SKM-1 (cell line): ENCODE data around the gene RASL10B.

Experiments used
- DNase-seq: peaks from one replicate; lab custom pipeline; 2025; ENCODE audit not compliant: unreplicated experiment; lab: John Stamatoyannopoulos, UW

The RASL10B gene

DNA sequence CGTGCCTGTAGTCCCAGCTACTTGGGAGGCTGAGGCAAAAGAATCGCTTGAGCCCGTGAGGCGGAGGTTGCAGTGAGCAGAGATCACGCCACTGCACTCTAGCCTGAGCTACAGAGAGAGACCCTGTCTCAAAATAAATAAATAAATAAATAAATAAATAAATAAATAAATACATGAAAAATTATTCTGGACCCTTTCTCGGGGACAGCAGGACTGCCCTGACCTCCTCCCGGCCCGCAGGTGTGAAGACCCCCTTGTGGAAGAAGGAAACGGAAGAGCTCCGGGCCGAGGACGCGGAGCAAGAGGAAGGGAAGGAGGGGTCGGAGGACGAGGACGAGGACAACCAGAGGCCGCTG is 32.3 kb downstream of the RASL10B start:
- no peak for DNase-seq

DNA sequence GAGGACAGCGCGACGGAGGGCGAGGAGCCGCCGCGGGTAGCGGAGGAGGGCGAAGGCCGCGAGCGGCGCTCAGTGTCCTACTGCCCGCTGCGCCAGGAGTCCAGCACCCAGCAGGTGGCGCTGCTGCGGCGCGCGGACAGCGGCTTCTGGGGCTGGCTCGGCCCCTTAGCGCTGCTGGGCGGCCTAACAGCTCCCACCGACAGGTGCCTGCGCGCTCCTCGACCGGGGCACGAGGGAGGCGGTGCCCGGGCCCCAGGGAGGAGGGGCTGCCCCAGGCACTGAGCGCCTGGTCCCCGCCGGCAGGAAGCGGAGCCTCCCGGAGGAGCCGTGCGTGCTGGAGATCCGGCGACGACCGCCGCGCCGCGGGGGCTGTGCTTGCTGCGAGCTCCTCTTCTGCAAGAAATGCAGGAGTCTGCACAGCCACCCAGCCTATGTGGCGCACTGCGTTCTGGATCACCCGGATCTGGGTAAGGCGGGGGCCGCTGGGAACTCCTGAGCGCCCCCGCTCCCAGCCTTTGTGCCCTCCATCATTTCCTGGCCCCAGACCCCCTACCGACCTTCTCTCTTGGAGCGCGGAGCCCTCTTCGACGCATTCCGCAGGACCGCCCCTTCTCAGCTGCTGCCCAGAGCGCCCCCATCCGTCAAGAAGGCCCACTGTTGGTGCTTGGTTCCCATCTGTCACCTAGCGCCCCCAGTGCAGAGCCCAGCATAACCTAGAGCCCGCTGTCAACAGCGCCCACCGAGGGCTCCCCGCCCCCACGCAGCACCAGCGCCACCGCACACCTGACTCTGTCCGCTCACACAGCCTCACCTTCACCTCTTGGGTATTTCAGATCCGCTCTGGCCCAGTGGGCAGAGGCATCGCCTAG is 32.9 kb downstream of the RASL10B start:
- DNase-seq, result peak; percentile 41

DNA sequence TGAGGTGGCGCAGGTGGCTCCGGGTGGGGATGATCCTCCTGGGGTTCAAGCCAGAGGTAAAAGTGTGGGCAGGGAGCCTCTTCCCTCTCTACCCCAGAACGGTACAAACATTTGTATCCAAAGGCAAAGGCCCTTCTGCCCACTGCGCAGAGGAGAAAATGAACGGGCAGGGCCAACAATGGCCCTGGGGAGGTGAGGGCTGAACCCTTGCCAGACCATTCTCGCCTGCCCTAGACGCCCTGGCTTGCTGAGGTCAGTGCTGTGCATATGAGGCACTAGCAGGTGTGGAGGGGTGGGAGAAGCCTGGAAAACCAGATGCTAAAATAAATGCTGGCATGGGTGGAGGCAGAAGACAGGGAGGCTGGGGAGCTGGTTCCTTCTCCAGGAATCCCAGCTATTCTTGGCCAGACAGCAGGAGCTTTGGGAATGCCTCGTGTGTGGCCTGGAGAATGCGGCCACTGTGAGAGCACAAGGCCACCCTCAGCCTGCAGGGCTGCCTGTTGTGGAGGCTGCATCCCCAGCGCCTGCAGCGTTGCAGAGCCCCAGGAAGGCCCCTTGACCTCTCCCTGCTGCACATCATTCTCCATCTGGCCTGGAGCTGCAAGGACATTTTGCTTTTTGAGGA is 33.8 kb downstream of the RASL10B start:
- no peak for DNase-seq

DNA sequence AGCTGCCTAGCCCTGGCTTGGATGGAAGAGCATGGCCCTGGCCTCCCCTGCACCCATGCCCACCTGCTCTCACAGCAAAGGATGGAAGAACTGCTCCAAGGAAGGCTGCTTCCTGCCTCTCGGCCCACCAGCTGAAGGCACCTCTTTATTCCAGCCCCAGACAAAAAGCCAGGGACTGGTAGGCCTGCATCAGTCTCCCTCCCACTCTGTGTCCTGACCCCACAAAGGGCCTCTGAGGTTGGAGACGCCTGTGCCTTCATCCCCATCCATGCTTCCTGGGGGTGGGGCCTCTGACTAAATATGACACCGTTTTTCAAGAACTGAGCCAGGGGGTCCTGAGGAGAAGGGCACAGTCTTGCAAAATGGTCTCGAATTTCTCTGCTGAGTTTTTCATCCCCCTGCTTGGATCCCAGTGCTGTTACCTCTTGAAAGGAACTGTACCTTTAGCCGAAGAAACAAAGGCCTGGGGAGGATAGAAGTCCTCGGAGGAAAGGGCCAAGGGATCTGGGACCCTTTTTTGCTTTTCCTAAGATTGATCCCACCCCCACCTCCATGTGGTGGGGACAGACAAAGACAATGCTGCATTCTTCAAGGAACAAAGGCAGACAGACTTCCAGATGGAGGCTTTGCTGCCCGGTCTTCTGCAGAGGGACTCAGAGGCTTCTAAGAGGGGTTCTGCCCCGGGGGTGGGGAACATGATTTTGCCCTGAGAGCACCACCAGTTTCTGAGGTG is 34.5 kb downstream of the RASL10B start:
- DNase-seq, result no peak

DNA sequence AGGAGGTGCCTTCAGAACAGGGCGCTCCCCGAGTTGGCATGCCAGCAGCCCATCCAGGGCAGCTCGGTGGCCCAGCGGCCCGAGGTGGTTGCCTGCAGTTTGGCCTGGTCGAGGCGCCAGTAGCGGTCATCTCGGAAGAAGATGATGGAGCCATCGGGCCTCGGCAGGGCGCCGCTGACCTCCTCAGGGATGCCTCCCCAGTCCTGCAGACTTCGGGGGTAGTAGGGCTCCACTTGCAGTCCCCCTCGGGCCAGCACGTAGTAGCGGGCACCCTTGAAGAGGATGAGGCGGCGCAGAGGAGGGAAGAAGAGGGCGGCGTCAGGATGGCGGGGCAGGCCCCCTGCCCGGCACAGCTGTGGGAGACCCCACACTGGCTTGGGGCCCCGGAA is 35.0 kb downstream of the RASL10B start:
- DNase-seq, result no peak

DNA sequence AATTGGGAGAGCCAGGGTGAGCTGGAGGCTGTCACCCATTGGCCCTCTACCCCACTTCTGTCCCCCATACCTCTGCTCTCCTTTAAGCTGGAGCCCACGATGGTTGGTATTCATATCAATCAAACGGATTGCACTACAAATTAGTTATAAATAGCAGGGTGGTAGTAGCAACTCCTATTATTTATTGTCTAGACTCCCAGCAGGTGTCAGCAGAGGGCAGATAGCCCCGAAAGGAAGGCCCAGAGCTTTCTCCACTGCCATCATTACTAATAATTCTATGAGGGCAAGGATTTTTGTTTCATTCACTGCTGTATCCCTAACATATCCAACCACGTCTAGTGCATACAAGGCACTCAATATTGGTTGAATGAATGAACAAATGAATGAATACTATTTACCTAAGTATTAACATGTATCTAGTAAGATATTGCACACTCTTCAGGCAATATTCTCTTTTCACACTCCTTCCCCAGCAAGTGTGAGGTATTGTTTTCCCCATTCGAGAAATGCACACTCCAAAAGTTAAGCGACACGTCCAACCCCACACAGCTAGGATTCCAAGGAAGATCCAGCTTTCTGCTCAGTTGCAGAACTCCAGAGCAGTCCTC is 35.6 kb downstream of the RASL10B start:
- no peak for DNase-seq

DNA sequence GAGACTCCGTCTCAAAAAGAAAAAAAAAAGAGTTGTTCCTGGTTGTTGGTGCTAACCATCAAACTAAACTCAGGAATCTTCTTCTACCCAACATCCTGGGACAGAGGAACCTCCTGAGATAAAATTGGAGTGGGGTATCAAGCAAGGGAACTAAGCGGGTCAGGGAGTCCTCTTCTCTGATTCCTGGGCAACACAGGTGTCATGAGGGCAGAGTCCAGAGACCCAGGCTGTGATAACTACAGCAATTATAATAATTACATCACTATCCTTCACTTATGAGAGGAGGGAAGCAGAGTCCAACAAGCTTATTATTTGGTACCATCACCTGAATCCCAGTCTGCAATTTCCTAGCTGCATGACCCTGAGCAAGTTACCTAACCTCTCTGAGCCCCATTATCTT is 37.4 kb downstream of the RASL10B start:
- no peak for DNase-seq

DNA sequence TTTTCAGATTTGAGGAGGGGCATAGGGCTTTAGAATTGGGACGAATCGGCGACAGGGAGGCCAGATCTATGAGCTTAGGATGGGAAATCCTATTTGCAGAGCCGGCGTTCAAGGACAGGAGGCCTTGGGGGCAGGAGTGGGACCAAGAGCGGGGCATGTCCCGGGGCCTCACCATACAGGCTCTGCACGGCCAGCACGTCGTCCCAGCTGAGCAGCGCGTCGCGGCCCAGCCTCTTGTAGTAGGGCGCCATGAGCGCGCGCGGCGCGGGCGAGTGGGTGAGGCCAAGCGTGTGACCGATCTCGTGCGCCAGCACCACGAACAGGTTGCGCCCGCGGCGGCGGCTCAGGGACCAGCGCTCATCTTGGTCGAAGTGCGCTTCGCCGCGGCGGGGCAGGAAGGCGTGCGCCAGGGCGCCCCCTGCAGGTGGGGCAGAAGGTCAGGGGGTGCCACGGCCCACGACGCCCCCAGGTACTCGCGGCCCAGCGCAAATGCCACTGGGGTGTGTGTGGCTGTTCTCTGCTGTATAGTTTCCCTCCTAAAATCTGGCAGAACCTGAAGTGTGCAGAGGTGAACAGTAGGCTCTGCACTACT is 38.6 kb downstream of the RASL10B start:
- DNase-seq, result no peak

DNA sequence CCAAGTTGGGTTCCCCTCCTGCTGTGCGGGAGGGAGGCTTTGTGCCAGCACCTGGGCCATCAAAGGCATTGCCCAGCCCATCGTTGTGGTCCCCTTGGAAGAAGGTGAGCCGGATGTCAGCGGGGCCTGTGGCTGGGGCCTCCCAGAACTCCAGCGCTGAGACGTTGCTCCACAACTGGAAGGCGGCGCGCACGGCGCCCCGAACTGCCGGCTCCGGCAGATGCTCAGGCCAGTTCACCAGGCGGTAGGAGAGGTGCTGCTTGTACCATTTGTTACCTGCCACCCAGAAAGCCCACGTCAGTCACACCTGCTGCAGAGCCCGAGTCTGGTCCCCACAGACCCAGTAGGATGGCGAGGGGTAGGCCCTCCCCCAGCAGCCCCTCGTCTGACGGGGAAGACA is 41.7 kb downstream of the RASL10B start:
- DNase-seq, result no peak

DNA sequence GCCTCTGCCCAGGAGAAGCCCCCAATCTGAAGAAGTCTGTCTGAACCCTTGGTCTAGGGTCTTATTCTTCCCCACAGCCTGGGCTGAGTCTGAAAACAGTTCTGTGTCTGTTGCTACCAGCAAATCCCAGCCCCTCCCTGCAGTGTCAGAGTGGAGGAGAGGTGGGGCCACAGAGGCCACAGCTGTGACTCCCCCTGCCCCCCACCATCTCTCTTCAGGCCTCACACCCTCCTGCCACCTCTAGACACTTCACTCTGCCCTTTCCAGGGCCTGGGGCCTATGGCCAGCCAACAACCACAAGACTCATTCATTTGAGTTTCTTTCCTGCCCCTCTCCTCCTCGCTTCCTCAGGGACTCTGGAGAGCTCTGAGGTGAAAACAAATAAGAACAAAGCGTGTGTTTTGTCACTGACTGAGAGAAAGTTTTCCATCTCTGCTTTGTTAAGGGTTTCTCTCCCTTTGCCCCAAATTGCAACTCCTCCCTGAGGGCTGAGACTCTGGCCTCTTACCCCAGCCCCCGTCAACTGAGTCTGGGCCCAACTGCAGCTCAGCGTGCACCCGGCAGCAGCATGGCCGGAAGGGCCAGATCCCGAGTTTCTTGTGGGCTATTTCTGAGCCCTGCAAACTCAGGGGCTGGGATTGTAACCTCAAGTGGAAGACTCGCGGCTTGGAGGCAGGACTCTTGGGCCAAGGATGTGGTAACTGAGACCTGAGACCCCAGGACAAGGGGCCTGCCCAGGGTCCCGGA is 42.4 kb downstream of the RASL10B start:
- DNase-seq, result no peak

DNA sequence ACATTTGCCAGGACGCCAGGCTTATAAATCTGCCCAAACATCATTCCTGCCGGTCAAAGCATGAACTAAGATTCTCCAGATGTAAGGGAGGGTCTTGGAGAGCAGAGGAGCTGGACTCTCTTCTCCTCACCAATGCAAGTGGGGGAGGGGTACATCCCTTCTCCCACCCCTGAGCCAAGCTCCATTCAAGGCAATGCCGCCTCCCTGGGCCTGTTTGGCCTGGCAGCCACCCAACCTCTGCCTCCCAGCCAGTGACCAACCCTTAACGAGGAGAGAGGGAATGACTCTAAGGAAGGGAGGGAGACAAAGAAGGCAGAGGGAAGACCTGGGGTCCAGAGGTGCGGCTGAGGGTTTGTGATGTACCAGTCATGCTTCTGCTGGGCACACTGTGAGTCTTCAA is 43.1 kb downstream of the RASL10B start:
- DNase-seq, result no peak

DNA sequence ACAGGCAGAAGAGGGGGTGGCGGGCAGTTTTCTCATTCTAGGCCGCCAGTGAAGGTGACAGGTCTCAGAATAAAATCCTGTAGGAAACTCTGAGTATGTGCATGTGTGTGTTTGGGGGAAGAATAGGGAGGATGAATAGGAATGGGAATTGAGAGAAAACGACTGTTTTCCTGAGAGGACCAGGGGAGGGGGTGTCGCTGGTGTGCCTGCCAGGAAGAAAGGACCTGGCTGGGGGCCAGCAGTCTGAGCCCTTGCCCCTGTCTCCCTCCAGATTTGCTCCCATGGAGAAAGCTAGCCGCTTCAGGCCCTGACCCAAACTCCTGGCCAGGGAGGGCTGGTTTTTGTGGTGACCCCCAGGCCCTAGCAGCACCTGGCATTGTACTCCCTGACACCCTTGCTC is 43.6 kb downstream of the RASL10B start:
- DNase-seq, result no peak

DNA sequence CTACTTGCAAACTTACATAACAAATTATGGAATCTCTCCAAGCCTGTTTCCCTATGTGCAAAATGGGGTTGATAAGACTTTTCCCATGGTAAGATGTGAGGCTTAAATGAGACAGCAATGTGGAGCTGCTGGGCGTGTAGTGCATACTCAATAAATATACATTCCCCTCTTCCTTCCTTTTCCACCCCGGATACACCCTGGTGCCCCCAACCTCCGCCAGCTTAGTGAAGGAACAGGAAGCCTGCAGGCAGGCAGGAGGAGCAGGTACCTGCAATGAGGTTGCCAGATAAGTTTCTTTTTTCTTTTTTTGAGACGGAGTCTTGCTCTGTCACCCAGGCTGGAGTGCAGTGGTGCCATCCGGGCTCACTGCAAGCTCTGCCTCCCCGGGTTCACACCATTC is 44.1 kb downstream of the RASL10B start:
- no peak for DNase-seq

DNA sequence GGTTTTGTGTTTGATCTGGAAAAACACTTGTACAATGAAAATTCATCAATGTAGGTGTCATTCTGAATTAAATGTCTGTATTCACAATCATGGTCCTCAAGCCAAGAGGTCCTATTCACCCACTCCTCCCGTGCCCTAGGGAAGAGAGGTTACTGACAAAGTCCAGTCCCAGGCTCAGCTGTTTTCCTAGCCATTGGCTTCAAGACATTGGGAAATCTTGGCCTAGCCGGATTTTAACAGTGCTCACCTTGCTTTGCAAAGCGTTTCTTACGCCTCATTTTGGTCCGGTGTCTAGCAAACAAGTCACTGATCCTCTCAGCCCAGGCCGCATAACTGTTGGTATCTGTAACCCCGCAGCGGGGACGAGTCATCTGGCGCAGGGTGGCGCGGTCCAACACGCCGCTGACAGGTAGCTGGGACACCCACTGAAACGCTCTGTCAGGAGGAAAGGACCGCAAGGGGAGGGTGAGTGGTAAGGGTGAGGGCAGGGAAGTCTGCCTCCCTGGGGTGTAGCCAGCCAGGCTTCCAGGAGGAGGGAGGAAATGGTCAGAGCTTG is 47.3 kb downstream of the RASL10B start:
- DNase-seq, result no peak

DNA sequence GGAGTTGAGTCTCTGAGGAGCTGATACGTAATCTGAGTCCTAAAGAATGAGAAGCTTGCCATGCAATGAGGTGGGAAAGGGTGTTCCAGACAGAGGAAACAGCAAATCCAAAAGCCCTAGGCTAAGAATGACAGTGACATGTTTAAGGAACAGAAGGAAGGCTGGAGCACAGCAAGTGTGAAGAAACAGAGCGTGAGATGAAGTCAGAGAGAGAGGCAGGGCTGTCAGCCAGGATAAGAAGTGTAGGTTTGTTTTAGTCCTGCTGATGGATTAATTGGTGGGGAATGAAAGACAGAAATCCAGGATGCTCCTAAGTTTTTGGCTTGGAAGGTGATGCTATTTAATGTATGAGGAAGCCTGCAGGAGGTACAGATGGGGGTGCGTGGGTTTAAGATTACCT is 49.5 kb downstream of the RASL10B start:
- no peak for DNase-seq

DNA sequence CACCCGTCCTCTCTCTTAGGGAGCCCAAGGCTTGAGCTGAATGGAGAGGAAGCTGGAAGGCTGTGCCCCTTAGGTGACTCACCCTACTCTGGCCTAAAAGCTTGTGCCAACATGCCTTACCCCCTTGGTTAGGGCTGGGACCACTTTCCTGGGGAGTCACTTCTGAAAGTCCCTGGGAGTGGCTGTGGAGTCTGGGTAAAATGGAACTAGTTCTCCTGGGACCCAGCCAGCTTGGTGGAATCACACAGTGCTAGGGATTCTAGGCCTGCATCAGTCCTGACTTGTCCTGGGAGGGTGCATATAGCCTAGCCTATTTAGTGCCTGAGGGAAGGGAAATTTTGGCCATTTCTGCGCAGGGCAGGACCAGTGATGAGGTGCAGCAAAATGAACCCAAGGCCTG is 53.5 kb downstream of the RASL10B start:
- no peak for DNase-seq

DNA sequence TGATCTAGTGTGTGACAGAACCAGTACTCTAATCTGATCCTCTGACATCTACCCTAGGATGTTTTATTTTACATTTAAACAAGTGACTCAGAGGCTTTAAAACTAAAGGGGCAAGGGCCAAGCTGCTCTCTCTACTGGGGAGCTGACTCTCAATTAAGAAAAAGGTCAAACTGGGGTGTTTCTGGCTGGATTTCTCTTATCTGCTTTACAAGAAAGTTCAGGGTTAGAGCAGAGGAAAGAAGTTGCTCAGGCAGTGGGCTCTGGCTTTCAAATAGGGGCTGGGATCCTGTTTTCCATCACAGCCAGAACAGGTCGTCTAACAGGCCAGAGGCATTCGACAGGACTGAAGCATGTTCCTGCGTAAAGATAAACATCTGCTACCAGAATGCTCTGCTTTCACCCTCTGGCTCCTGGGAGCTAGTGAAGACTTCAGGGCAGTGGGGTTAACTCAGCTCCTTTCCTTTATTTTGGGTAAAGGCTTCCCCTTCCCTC is 55.5 kb downstream of the RASL10B start:
- no peak for DNase-seq

DNA sequence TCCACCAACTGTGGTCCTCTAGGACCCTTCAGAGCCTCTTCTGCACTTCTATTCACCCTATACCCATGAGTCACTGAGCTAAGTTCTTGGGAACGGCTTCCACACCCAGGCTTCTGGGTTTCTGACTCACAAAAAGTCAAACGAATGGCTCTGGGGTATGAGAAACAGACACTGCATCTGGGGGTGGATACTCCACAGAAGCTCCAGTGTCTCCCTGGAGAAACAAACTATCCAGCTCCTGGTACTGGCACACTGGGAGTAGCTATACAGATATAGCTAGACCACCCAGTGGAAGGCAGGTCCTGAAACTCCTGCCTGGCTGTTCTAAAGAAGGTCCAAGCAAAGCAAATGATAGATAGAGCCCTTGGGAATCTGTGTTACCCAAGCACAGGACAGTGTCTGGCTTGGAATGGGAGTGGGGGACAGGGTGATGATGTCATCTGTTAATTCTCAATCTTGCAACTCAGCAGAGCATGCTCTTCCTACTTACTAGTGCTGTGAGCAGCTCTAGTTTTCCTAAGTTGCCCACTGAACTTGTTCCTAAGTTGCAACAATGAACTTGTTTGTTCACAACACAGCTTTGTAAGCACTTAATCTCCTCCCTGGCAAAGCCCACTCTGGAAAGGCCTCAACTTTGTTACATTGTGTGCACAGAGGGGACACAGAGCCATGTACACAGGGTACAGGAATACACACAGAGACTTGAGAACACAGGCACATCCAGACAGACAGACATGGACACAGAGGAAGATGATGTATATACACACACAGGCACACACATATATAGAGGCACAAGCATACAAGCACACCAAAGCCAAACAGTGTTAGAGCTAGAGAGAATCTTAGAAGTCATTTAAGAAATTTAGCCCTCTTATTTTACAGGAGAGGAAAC is 57.3 kb downstream of the RASL10B start:
- no peak for DNase-seq

DNA sequence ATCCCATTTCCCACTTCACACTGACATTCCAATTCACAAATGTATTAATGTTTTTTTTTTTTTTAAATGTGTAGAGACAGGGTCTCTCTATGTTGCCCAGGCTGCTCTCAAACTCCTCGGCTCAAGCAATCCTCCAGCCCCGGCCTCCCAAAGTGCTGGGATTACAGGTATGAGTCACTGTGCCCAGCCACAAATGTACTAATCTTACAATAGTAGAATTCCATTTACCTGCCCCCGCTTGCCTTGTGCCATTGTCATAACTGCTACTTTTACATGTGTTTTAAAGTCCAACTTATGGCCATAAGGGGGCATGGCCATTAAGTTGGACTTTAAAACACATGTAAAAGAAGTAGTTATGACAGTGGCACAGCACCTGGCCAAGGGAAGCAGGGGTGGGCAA is 59.4 kb downstream of the RASL10B start:
- no peak for DNase-seq
